Natural killer cell (primary cell): Measurements from ENCODE around the gene CEP128. TPM values are rescaled to one million over a fixed set of nuclear protein-coding genes. Genes with fewer than 3 reads are reported as not detected.

ENCODE experiments used
- ATAC-seq, 3 donors: fragments of 150-1000 bp in 2 of 3; fragments of 200-7000 bp in 1 of 3; cut with Tn5 transposase; 1 replicate in 1 of 3; 2 replicates in 2 of 3; pipeline ENCODE4 v1.10.0; 2021; ENCODE audit warnings: mild to moderate bottlenecking in 2 of 3, moderate library complexity in 2 of 3
- DNase-seq, 2 donors: peaks; one replicate each; pipeline versions ENCODE4 v3.0.0 to v3.0.0-alpha.2; 2013 to 2021; ENCODE audit warnings: mixed read lengths in 1 of 2
- H3K27ac ChIP-seq: one replicate; pipeline ENCODE4 v1.5.1; 2013; ENCODE audit warnings: mild to moderate bottlenecking, low read length
- H3K27me3 ChIP-seq: one replicate; pipeline ENCODE4 v1.6.1; 2013; ENCODE audit warnings: low read length; ENCODE audit not compliant: control insufficient read depth, insufficient read depth
- H3K36me3 ChIP-seq: one replicate; pipeline ENCODE4 v1.6.1; 2013; ENCODE audit warnings: low read length; ENCODE audit not compliant: control insufficient read depth, insufficient read depth
- H3K4me1 ChIP-seq: one replicate; pipeline ENCODE4 v1.6.1; 2013; ENCODE audit warnings: low read length; ENCODE audit not compliant: control insufficient read depth, insufficient read depth
- H3K4me3 ChIP-seq: one replicate; pipeline ENCODE4 v1.5.1; 2013; ENCODE audit warnings: low read length
- H3K9me3 ChIP-seq: one replicate; pipeline ENCODE4 v1.6.1; 2013; ENCODE audit warnings: low read length; ENCODE audit not compliant: control insufficient read depth, insufficient read depth
- H3K27ac Mint-ChIP-seq, 2 donors: one replicate each; pipeline ENCODE4 v1.8.0; 2022; ENCODE audit warnings: mild to moderate bottlenecking in 2 of 2, mixed read lengths in 2 of 2, moderate library complexity in 1 of 2
- H3K27me3 Mint-ChIP-seq, 2 donors: one replicate each; pipeline ENCODE4 v1.8.0; 2022; ENCODE audit warnings: low read depth in 2 of 2, mixed read lengths in 2 of 2
- H3K36me3 Mint-ChIP-seq: one replicate; pipeline ENCODE4 v1.8.0; 2022; ENCODE audit warnings: mixed read lengths
- H3K4me1 Mint-ChIP-seq, 2 donors: one replicate each; pipeline ENCODE4 v1.8.0; 2022; ENCODE audit warnings: mixed read lengths in 2 of 2
- H3K4me3 Mint-ChIP-seq: one replicate; pipeline ENCODE4 v1.8.0; 2022; ENCODE audit warnings: mild to moderate bottlenecking, moderate library complexity, mixed read lengths
- H3K9me3 Mint-ChIP-seq, 2 donors: one replicate each; pipeline ENCODE4 v1.8.0; 2022; ENCODE audit warnings: mixed read lengths in 2 of 2
- WGBS: methylation state at CpG from one replicate; pipeline ENCODE4 v1.1.7; 2013; ENCODE audit warnings: missing lambda C conversion rate; ENCODE audit not compliant: insufficient coverage; 5-methylcytosine and 5-hydroxymethylcytosine counted together
- intact Hi-C: fragments of 100-400 bp; cut with micrococcal nuclease; formaldehyde crosslinking; loops from one replicate; pipeline ENCODE4 v1.14.2; 2022
- total RNA-seq, 4 donors: library from RNA; stranded (reverse); fragments of 120-200 nt in 1 of 4; gene quantifications; one replicate each; pipeline versions ENCODE4 v1.2.3 to v1.2.4, GENCODE V29; 2013 to 2022
- TF ChIP-seq, protein P1 (sequence below): fragments of 200-600 bp; IDR thresholded peaks from one replicate; pipeline ENCODE4 v1.8.0; 2022; ENCODE audit warnings: antibody characterized with exemption

The CEP128 gene
- total RNA-seq, 3 donors from 2014 or later (not counting 1 experiment from before 2014, with no cell fraction given): 14.4 to 16.7 (median 15.6) TPM

DNA sequence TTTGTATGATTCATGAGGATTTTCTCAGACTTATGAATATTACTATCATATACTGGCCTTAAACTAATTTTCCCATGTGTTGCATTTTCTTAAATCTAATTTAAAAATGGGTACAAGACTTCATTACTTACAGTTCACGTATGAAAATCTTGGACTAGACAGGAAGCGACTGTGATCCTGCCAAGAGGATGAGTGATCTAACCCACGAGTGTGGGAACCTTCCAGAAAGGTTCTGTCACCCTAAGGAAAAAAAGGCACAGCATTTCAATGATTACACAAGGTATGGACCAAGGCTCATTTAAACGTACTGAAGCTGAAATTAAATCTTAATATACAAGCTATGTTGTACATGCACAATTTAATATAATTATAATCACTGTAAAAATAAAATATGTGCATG, 436.8 kb downstream of the CEP128 start:
- Mint-ChIP-seq H3K27me3 (no peaks in the 10 kb centered on the region), H3K27ac (no peak overlapping the region), H3K4me3 (no peak overlapping the region), H3K36me3 (peaks cover 19% of the 10 kb centered on the region), H3K9me3 (peaks cover 7 to 15% of the 10 kb centered on the region in 2 donors), H3K4me1 (no peaks in the 10 kb centered on the region)
- intact Hi-C loops: no loop called here
- ATAC-seq (no peak), DNase-seq (no peak)
- Histone ChIP-seq H3K9me3 (peaks cover 4% of the 10 kb centered on the region), H3K36me3 (no peaks in the 10 kb centered on the region), H3K27ac (no peak overlapping the region), H3K4me3 (no peak overlapping the region), H3K4me1 (no peaks in the 10 kb centered on the region), H3K27me3 (no peaks in the 10 kb centered on the region)
- WGBS: 91% methylated on average over 3 of the region's 4 CpGs
- TF ChIP-seq, protein P1, sequence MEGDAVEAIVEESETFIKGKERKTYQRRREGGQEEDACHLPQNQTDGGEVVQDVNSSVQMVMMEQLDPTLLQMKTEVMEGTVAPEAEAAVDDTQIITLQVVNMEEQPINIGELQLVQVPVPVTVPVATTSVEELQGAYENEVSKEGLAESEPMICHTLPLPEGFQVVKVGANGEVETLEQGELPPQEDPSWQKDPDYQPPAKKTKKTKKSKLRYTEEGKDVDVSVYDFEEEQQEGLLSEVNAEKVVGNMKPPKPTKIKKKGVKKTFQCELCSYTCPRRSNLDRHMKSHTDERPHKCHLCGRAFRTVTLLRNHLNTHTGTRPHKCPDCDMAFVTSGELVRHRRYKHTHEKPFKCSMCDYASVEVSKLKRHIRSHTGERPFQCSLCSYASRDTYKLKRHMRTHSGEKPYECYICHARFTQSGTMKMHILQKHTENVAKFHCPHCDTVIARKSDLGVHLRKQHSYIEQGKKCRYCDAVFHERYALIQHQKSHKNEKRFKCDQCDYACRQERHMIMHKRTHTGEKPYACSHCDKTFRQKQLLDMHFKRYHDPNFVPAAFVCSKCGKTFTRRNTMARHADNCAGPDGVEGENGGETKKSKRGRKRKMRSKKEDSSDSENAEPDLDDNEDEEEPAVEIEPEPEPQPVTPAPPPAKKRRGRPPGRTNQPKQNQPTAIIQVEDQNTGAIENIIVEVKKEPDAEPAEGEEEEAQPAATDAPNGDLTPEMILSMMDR: no peak

DNA sequence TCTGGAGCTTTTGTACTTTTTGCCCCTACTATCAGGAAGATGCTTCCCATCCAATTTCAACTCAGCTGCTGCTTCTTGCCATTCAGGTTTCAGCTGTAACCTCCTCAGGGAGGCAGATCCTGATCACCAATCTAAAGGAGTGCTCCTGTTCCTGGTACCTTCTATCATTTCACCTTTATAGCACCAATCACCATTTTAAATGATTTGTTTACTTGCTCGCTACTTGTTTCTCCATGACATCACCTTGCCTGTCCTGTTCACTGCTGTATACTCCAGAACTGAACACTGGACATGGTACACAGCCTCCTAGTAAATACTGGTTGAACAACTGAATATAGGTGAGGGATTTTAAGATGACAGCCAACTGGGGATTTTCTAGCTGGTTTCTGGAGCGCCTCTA, 443.0 kb downstream of the CEP128 start:
- H3K9me3 Mint-ChIP-seq: peaks cover 6 to 7% of the 10 kb centered on the region in 2 donors
- Histone ChIP-seq H3K4me1 (no peaks in the 10 kb centered on the region), H3K36me3 (no peaks in the 10 kb centered on the region), H3K27me3 (no peaks in the 10 kb centered on the region), H3K27ac (no peak overlapping the region), H3K4me3 (no peak overlapping the region), H3K9me3 (no peaks in the 10 kb centered on the region)
- peaks cover 10% of the 10 kb centered on the region for H3K36me3 Mint-ChIP-seq
- intact Hi-C loops: no loop called here
- H3K27me3 Mint-ChIP-seq: no peaks in the 10 kb centered on the region
- WGBS: 75% methylated on average over 1 of the region's 2 CpGs
- H3K27ac Mint-ChIP-seq: no peak overlapping the region
- H3K4me1 Mint-ChIP-seq: no peaks in the 10 kb centered on the region
- ATAC-seq (no peak), DNase-seq (no peak)
- TF ChIP-seq, protein P1: no peak
- H3K4me3 Mint-ChIP-seq: no peak overlapping the region

DNA sequence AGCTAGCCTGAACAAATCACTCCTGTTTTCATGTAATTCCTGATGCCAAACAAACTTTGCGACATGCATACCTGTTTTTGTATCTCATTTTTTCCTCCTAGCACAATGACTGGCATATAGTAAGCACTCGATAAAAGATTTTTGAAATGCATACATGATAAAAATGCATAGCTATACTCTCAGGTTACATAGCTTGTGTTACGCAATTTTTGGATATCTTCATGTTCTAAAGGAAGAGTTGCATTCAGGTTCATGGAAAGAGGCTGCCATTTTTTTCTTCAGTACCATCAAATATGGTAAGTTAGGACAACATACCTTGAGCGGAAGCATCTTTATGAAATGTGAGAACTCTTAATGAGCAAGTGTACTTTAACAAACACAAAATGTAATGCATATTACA, 445.4 kb downstream of the CEP128 start:
- Histone ChIP-seq H3K4me3 (no peak overlapping the region), H3K27ac (no peak overlapping the region), H3K36me3 (no peaks in the 10 kb centered on the region), H3K27me3 (no peaks in the 10 kb centered on the region), H3K9me3 (no peaks in the 10 kb centered on the region), H3K4me1 (no peaks in the 10 kb centered on the region)
- Mint-ChIP-seq H3K36me3 (no peaks in the 10 kb centered on the region), H3K4me1 (peaks cover 0 to 6% of the 10 kb centered on the region in 2 donors), H3K27me3 (no peaks in the 10 kb centered on the region), H3K9me3 (peaks cover 6% of the 10 kb centered on the region in 2 donors), H3K4me3 (no peak overlapping the region), H3K27ac (no peak overlapping the region)
- no peak for DNase-seq
- intact Hi-C loops: no loop called here
- no peak for ATAC-seq
- WGBS: 98% methylated on average over 4 of the region's 4 CpGs
- TF ChIP-seq, protein P1: no peak

DNA sequence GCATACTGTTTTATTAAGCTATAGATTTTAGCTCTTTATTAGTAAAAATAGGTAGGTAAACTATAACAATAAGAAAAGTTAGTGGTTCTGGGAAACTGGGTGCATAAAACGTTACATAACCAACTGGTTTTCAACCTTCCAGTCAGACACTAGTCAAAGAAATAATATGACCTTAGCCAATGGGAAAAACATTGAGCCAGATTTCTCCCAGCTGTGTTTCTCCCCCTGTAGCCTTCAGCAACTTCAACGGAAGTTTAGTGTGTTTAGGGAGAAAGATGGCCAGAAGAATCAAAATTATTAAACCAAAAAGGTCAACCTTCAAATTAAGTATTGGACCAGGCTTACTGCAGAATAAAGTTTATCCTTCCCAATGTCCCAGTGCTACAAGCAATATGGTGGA, 446.8 kb downstream of the CEP128 start:
- H3K27me3 Mint-ChIP-seq: no peaks in the 10 kb centered on the region
- ATAC-seq: no peak
- intact Hi-C loops: no loop called here
- no peak overlapping the region for H3K27ac ChIP-seq
- DNase-seq: no peak
- no peak overlapping the region for H3K4me3 Mint-ChIP-seq
- H3K4me1 ChIP-seq: no peaks in the 10 kb centered on the region
- H3K4me1 Mint-ChIP-seq: peaks cover 0 to 9% of the 10 kb centered on the region in 2 donors
- no peaks in the 10 kb centered on the region for H3K36me3 ChIP-seq
- H3K4me3 ChIP-seq: no peak overlapping the region
- H3K27me3 ChIP-seq: no peaks in the 10 kb centered on the region
- no peaks in the 10 kb centered on the region for H3K36me3 Mint-ChIP-seq
- WGBS: 83% methylated on average over 1 of the region's 2 CpGs
- TF ChIP-seq, protein P1: no peak
- no peak overlapping the region for H3K27ac Mint-ChIP-seq
- H3K9me3 ChIP-seq: no peaks in the 10 kb centered on the region
- H3K9me3 Mint-ChIP-seq: peaks cover 3 to 6% of the 10 kb centered on the region in 2 donors
